PC-9 (cell line): ENCODE results near the gene ZNF688. TPM values are rescaled to one million over a fixed set of nuclear protein-coding genes. Genes with fewer than 3 reads are reported as not detected.

Source experiments
- BruUV-seq: library from RNA; stranded (reverse); fragments of 400-500 nt; replicated peaks from 2 replicates; lab custom pipeline; 2021; lab: Mats Ljungman, UMichigan
- CTCF ChIA-PET: fragments of 300-600 bp; sonication (Branson Sonifier 250); formaldehyde crosslinking; loops from one replicate; lab custom pipeline; 2022; ENCODE audit warnings: antibody characterized with exemption; lab: Charles Lee
- POLR2A ChIA-PET: fragments of 300-600 bp; sonication (Branson Sonifier 250); formaldehyde crosslinking; loops from one replicate; lab custom pipeline; 2022; ENCODE audit warnings: antibody characterized with exemption; ENCODE audit not compliant: unreplicated experiment; lab: Charles Lee
- DNase-seq, 2 experiments: peaks; one replicate each; pipeline versions ENCODE4 v3.0.0 to v3.0.0-alpha.2; 2015 to 2022; ENCODE audit warnings: mixed read lengths in 1 of 2
- H2AFZ ChIP-seq: fragments of 200-600 bp; sonication (generic); 2 replicates; pipeline ENCODE4 v1.8.1; 2017; ENCODE audit warnings: antibody characterized with exemption
- H3F3A ChIP-seq: fragments of 200-600 bp; sonication (generic); 2 replicates; pipeline ENCODE4 v1.8.1; 2017; ENCODE audit warnings: antibody characterized with exemption, mild to moderate bottlenecking, low read depth; ENCODE audit not compliant: insufficient read depth
- H3K27ac ChIP-seq: fragments of 200-600 bp; sonication (generic); 2 replicates; pipeline ENCODE4 v1.6.1; 2016; ENCODE audit warnings: mixed run types
- H3K27me3 ChIP-seq: fragments of 200-600 bp; sonication (generic); 2 replicates; pipeline ENCODE4 v1.6.1; 2016; ENCODE audit warnings: low read depth, mixed run types; ENCODE audit not compliant: insufficient read depth
- H3K36me3 ChIP-seq: fragments of 200-600 bp; sonication (generic); 2 replicates; pipeline ENCODE4 v1.6.1; 2016; ENCODE audit warnings: low read depth, mixed run types
- H3K4me1 ChIP-seq: fragments of 200-600 bp; sonication (generic); replicated peaks from 2 replicates; pipeline ENCODE4 v1.6.1; 2016; ENCODE audit warnings: mixed run types; ENCODE audit not compliant: insufficient read depth
- H3K4me2 ChIP-seq: fragments of 200-600 bp; sonication (generic); 2 replicates; pipeline ENCODE4 v1.6.1; 2017; ENCODE audit warnings: mixed run types
- H3K4me3 ChIP-seq: fragments of 200-600 bp; sonication (generic); 2 replicates; pipeline ENCODE4 v1.6.1; 2016; ENCODE audit warnings: mixed run types
- H3K79me2 ChIP-seq: fragments of 200-600 bp; sonication (generic); 2 replicates; pipeline ENCODE4 v1.6.1; 2017; ENCODE audit warnings: low read depth, mixed run types
- H3K9me2 ChIP-seq: fragments of 200-600 bp; sonication (generic); 2 replicates; pipeline ENCODE4 v1.8.1; 2017; ENCODE audit warnings: mild to moderate bottlenecking; ENCODE audit not compliant: insufficient read depth
- H3K9me3 ChIP-seq: fragments of 200-600 bp; sonication (generic); 2 replicates; pipeline ENCODE4 v1.8.1; 2016; ENCODE audit warnings: low read depth; ENCODE audit not compliant: insufficient read depth
- H4K20me1 ChIP-seq: fragments of 200-600 bp; sonication (generic); 2 replicates; pipeline ENCODE4 v1.8.1; 2017; ENCODE audit not compliant: insufficient read depth
- EZH2 ChIP-seq: fragments of 200-600 bp; sonication (generic); IDR thresholded peaks from 2 replicates; pipeline ENCODE4 v1.8.0; 2017; ENCODE audit warnings: antibody characterized with exemption, low read depth
- intact Hi-C: fragments of 100-400 bp; cut with micrococcal nuclease; formaldehyde crosslinking; loops from one replicate; pipeline ENCODE4 v1.10.0; 2022; ENCODE audit not compliant: unreplicated experiment
- total RNA-seq: library from RNA; stranded (reverse); gene quantifications from 2 replicates; pipeline ENCODE4 v1.2.3, GENCODE V29; 2021
- TF ChIP-seq, protein P1 (sequence below): fragments of 200-600 bp; sonication (generic); conservative IDR thresholded peaks from 2 replicates; pipeline ENCODE4 v1.6.1; 2017; ENCODE audit warnings: mixed run types, antibody characterized with exemption, mild to moderate bottlenecking, moderate library complexity

The ZNF688 gene
- total RNA-seq, 1 experiment from 2014 or later, result 13.1 TPM

DNA sequence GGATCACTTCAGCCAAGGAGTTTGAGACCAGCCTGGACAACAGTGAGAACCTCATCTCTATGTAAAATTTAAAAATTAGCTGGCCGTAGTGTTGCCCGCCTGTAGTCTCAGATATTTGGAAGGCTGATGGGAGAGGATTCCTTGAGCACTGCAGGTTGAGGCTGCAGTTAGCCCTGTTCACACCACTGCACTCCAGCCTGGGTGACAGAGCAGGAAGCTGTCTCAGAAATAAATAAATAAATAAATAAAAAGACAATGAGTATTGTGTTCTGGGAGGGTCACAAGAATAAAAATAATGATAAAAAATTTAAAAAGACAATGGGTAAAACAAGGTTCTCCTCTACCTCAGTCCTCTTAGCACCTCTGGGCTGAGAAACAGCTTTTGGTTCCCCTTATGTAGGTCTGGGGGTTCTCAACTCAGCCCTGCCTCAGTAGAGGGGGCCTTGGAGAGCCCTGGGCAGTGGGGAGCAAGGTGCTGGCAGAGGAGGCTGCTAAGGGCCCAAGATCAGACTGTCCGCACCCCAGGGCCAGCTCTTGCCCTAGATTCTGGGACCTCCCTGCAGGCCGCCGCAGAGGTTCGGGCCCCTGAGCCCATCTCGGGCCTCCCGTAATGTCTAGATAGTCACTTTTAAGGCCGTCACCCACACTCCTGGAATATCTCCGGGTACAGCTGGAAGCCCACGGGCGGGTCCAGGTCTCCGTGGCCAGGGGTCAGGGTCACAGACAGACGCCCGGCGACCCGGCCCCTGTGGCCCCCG is 16.8 kb downstream of the ZNF688 start:
- Histone ChIP-seq H3K4me1 (peaks cover 12% of the 10 kb centered on the region), H3K79me2 (peaks cover 19% of the 10 kb centered on the region), H3F3A (peaks cover 26% of the 10 kb centered on the region; the same call in 1 of the 2 replicates), H3K9me3 (no peaks in the 10 kb centered on the region), H4K20me1 (no peaks in the 10 kb centered on the region), H3K9me2 (no peaks in the 10 kb centered on the region), H3K27me3 (no peaks in the 10 kb centered on the region), H3K4me2 (no peak overlapping the region), H3K4me3 (no peak overlapping the region), H2AFZ (no peak overlapping the region), H3K36me3 (no peaks in the 10 kb centered on the region), H3K27ac (no peak overlapping the region)
- intact Hi-C loops, result loop anchor here (10.0 kb wide), 1 partner anchor 210 kb away; the partner anchor contains the start of genes CFAP119 and RNF40
- TF ChIP-seq, protein P1, sequence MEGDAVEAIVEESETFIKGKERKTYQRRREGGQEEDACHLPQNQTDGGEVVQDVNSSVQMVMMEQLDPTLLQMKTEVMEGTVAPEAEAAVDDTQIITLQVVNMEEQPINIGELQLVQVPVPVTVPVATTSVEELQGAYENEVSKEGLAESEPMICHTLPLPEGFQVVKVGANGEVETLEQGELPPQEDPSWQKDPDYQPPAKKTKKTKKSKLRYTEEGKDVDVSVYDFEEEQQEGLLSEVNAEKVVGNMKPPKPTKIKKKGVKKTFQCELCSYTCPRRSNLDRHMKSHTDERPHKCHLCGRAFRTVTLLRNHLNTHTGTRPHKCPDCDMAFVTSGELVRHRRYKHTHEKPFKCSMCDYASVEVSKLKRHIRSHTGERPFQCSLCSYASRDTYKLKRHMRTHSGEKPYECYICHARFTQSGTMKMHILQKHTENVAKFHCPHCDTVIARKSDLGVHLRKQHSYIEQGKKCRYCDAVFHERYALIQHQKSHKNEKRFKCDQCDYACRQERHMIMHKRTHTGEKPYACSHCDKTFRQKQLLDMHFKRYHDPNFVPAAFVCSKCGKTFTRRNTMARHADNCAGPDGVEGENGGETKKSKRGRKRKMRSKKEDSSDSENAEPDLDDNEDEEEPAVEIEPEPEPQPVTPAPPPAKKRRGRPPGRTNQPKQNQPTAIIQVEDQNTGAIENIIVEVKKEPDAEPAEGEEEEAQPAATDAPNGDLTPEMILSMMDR, result no peak
- TF ChIP-seq EZH2, result no peak
- no peak for DNase-seq
- no TSS peak for BruUV-seq
- ChIA-PET POLR2A (interaction anchor here (0.6 kb wide), 1 partner anchor 21 kb away, joined by 3 read pairs; no protein-coding TSS in a partner anchor), CTCF (interaction anchor here (1.6 kb wide), 1 partner anchor 20 kb away, joined by 6 read pairs; the partner anchor contains the start of gene ZNF747)

DNA sequence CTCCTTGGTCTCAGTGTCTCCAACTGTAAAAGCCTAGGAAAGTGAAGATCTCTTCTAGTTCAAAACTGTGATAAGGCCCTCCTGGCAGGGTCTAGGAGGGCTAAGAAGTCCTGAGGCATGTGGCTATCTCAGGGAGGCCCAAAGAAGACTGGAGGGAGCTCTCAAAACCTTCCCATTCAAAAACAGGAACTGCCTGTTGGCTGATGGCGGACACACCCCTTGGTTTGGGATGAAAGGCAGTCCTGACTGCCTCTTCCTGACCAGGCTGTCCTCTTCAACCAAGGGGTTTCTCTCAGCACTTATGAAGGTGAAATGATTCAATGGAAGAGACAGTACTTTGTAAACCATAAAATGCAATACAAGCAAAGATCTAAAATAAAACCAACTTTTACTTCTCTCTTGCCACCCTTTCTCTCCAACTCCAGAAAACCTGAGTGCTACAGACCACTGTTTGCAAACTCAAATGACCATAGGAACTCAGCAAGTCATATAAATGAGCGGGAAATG is 18.1 kb downstream of the ZNF688 start:
- H3K27ac ChIP-seq, result no peak overlapping the region
- CTCF ChIA-PET, result interaction anchor here (1.6 kb wide), 1 partner anchor 18 kb away, joined by 6 read pairs; the partner anchor contains the start of gene ZNF747
- H3K9me3 ChIP-seq, result no peaks in the 10 kb centered on the region
- no peaks in the 10 kb centered on the region for H4K20me1 ChIP-seq
- no peak overlapping the region for H3K4me3 ChIP-seq
- no peak for DNase-seq
- H3F3A ChIP-seq, result peaks cover 20% of the 10 kb centered on the region
- H2AFZ ChIP-seq, result no peak overlapping the region
- no peaks in the 10 kb centered on the region for H3K27me3 ChIP-seq
- H3K79me2 ChIP-seq, result peaks cover 19% of the 10 kb centered on the region
- no TSS peak for BruUV-seq
- TF ChIP-seq, protein P1, result no peak
- no peak for TF ChIP-seq EZH2
- POLR2A ChIA-PET, result no interaction called here
- intact Hi-C loops, result loop anchor here (10.0 kb wide), 1 partner anchor 211 kb away; the partner anchor contains the start of genes CFAP119 and RNF40
- peaks cover 8% of the 10 kb centered on the region for H3K4me1 ChIP-seq
- no peaks in the 10 kb centered on the region for H3K36me3 ChIP-seq
- no peaks in the 10 kb centered on the region for H3K9me2 ChIP-seq
- H3K4me2 ChIP-seq, result no peak overlapping the region

DNA sequence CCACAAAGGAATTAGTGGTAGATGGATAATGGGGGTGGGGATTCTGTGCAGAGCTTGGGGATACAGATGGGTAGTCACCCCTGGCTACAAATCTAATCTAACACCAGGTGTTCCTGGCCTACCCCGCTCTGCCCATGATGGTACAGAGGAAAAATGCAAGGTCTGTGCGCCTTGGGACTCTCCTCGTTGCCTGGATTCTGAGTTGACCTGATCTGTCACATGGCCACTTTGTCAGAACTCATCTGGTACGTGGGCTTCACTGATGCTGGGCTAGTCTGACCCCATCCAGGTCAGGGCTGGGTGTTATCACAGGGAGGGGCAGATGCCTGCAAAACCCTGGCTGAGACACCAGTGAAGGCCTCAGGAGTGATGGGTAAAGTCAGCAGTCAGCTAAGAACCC is 18.6 kb downstream of the ZNF688 start:
- Histone ChIP-seq H3K79me2 (peaks cover 19% of the 10 kb centered on the region), H3F3A (peaks cover 25% of the 10 kb centered on the region), H3K4me3 (no peak overlapping the region), H3K36me3 (no peaks in the 10 kb centered on the region), H2AFZ (no peak overlapping the region), H3K9me2 (no peaks in the 10 kb centered on the region), H3K4me1 (peaks cover 8% of the 10 kb centered on the region), H3K9me3 (no peaks in the 10 kb centered on the region), H4K20me1 (no peaks in the 10 kb centered on the region), H3K27ac (no peak overlapping the region), H3K4me2 (no peak overlapping the region), H3K27me3 (no peaks in the 10 kb centered on the region)
- no peak for DNase-seq
- CTCF ChIA-PET, result no interaction called here
- no TSS peak for BruUV-seq
- no peak for TF ChIP-seq EZH2
- TF ChIP-seq, protein P1, result no peak
- intact Hi-C loops, result loop anchor here (10.0 kb wide), 1 partner anchor 212 kb away; the partner anchor contains the start of genes CFAP119 and RNF40
- POLR2A ChIA-PET, result no interaction called here
